Superior temporal gyrus (tissue), 1 donor: ENCODE data around the gene GNAS.

Source experiments
- DNase-seq: peaks from one replicate; pipeline ENCODE4 v3.0.0-alpha.2; 2016; ENCODE audit errors: extremely low spot score

GNAS gene

GRCh38 chr20:58880994-58881752, 28.7 kb downstream of the GNAS start:
- DNase-seq: no peak

- no peak for DNase-seq
Observed at GRCh38 chr20:58882704-58883089, 30.2 kb downstream of the GNAS start.

GRCh38 chr20:58883241-58883691, 30.8 kb downstream of the GNAS start:
- no peak for DNase-seq

DNA sequence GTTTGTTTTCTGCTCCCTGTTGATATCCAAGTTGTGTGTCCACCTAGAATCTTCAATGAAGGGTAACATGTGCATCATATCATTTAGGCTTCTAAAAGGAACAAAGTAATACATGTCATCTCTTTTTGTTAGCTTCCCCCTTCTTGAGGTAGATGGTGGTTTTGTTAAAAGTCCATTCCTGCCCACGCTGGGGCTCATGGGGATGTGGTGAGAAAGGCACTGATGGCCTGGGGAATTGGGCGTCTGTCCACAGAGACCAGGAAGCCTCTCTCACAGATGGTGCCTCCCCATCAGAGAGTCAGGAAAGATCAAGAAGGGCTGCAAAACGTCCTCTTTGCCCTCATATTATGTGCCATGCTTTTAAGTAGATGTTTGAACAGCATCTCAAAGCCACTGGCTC, 32.5 kb downstream of the GNAS start:
- no peak for DNase-seq

DNA sequence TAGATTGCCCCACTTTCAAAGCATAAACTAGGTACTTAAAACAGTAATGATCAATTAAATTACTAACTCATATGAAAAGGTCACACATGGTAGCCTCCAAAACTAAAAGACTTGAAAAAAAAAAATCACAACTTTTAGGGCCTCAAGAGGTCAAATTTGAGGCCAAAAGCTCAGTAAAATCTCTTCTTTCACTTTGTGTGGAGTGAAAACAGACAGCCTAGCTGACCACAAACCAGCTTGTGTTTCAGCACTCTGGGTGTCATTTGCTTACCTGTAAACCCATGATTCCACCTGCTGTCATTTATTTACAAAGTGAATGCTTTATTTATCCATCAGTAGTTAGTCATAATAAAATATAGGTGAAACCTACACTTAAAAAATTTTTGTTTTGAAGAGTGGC, 34.0 kb downstream of the GNAS start:
- DNase-seq: no peak

- DNase-seq: no peak
Observed at GRCh38 chr20:58888103-58888502, 35.6 kb downstream of the GNAS start.

GRCh38 chr20:58888521-58889333, 36.2 kb downstream of the GNAS start:
- no peak for DNase-seq

- no peak for DNase-seq
Observed at GRCh38 chr20:58889334-58889760, 36.8 kb downstream of the GNAS start.

GRCh38 chr20:58889798-58890517, 37.4 kb downstream of the GNAS start:
- no peak for DNase-seq

DNA sequence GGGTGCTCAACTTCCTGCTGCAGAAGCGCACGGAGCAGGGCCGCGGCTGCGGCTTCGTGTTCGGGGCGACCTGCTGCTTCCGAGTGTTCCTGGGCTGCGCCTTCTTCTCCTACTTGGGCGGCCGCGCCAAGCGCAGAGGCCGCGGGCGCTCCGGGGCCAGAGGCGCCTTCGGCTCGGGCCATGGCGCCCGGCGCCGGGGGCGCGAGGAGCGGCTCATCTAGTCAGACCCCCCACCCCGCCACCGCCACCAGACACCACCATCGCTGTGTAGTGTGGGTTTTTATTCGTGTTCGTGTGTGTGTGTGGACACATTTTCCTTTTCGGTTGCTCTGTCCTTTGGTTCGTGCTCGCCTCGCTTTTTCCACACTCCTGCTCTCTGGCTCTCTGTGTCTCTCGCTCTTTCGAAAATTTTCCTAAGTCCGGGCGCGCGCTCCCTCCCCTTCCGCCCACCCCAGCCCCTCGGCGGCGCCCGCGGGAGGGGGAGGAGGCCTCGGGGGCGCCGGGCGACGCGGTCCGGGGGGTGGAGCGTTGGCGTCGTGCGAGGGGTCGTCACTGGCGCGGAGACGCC, 38.1 kb downstream of the GNAS start:
- no peak for DNase-seq

GRCh38 chr20:58891086-58891717, 38.7 kb downstream of the GNAS start:
- no peak for DNase-seq

DNA sequence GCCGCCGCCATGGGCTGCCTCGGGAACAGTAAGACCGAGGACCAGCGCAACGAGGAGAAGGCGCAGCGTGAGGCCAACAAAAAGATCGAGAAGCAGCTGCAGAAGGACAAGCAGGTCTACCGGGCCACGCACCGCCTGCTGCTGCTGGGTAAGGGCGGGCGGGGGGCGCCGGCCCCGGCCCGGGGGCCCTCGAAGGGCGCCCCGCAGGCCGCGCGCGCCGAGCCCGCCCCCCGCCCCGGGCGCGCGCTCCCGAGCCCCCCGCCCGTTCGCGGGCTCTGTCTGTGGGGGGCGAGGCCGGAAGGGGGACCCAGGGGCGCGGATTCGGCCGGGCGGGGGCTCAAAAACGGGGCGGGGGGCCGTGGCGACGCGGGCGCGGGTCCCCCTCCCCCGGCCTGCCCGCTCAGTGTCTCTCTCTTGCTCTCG, 39.2 kb downstream of the GNAS start:
- no peak for DNase-seq

- DNase-seq: no peak
Observed at GRCh38 chr20:58892141-58892931, 39.8 kb downstream of the GNAS start.

DNA sequence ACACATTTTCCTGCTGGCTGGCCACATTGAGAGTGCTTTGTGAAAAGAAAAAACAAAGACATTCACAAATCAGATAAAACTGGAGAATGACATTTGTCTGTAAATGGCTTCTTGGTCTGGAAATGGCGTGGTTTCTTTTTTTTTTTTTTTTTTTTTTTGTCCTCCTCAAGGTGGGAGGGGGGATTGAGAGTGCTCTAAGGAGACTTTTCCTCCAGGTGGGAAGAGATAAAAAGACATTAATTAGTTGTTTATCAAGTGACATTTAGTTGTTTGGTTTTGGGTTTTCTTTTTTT, 40.4 kb downstream of the GNAS start:
- no peak for DNase-seq

DNA sequence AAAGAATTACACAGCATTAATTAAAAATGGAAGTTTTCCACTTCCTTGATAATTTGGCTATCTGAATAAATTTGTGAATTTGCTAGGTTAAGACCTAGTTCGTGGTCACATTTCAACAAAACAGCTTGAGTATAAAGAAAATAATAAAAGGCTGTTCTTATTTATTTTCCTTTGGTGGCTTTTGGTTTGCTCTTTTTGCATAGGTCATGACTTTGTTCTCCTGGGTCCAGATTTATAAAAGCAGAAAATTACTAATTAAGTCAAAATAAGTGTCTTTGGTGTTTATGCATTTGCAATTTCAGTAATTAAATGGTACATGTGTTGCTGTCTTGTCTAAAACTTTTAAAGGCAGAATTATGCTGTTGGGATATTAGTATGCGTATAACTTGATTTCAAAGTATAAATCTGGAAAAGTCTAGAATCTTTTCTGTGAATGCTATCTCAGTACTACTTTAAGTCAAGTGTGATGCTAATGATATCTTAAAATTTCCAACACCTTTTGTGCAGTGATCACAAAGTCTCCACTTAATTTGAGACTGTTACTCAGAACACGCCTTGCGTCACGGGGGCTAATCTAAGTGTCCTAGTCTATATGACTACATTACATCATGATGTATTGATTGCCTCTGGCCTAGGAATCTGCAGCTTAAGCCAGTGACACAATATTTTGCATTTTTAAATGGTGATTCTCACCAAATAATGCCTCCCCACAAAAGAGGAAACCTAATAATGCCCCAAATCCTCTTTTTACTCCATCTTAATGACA, 41.0 kb downstream of the GNAS start:
- no peak for DNase-seq

DNA sequence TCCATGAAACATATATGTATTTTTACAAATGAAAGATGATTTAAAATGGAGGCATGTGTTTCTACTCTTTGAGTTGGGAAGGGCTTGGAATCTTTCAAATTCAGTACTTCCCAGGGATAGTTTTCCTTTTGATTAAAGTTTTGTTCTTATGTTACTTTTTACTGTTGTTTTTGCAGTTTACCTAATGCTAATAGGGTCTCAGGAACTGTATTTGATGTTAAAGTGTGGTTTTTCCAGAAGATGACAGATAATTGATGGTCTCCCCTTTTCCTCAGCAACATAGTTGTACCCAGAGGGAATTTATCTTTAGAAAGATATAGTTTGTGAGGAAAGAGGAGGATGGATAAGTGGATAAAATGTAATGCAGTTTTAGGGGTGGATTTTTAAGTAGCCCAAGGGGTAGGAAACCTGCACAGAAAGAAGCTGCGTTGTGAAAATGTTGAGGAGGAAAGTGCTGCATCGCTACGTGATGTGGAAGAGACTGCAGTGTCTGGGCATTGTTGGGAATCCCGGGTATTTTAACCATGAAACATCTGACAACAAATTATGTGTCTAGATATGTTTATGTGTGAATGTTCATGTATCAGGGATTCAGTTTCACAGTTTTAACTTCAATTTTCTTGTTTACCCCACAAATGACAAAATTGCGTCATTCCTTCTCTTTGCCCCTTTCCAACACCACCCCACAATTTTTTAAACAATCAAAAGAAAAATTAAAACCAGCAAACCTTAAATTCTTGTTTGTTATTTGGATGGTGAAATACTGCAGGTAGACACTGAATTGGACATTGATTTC, 42.3 kb downstream of the GNAS start:
- no peak for DNase-seq

- DNase-seq: no peak
Observed at GRCh38 chr20:58895448-58896180, 43.1 kb downstream of the GNAS start.

DNA sequence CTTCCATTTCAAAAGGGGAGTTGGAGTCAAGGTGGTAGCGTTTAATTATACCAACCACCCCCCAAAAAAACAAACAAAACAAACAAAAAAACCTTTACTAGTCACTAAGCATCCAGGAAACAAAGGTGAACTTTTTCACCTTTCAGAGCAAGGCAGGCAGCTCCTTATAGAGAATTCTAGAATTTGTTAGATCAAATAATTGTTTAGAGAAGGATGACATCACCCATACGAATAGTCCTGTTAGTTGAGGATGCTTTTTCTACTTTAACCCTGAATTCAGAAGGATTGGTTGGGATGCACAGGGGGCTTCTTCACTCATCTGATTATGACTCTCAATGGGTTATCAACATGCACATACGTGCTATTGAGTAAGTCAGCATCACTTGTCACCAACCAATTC, 44.3 kb downstream of the GNAS start:
- no peak for DNase-seq

GRCh38 chr20:58897488-58897887, 45.0 kb downstream of the GNAS start:
- no peak for DNase-seq
